NCI-H69 (cell line): ENCODE results near the gene TRMT112.
A peak's percentile ranks its signal among the peaks of the same experiment; 100 is the strongest.
"Not testable (repeated sequence)": the region's sequence is repeated elsewhere in the genome, so short reads cannot be mapped to it uniquely, and the experiment has no call there.

Experiments used
- DNase-seq: peaks from one replicate; lab custom pipeline; 2025; lab: John Stamatoyannopoulos, UW

The TRMT112 gene

GRCh38 chr11:64312947-64313346, 4.4 kb downstream of the TRMT112 start:
- DNase-seq: no peak

- not testable (repeated sequence) for DNase-seq
Observed at GRCh38 chr11:64307795-64308194, 9.6 kb downstream of the TRMT112 start.

- DNase-seq: peak; percentile 34
Observed at GRCh38 chr11:64306876-64307622, 10.3 kb downstream of the TRMT112 start.

- DNase-seq: no peak
Observed at GRCh38 chr11:64306563-64306875, 10.8 kb downstream of the TRMT112 start.

- peak; percentile 86 for DNase-seq
Observed at GRCh38 chr11:64305691-64306562, 11.4 kb downstream of the TRMT112 start.

GRCh38 chr11:64305075-64305690, 12.2 kb downstream of the TRMT112 start, which contains the start of gene ESRRA:
Gene ESRRA (plus strand): TSS chr11:64305524. CDS start chr11:64307180, 1,656 bp downstream.
- DNase-seq: peak; percentile 100

- peak; percentile 95 for DNase-seq
Observed at GRCh38 chr11:64304316-64305072, 12.9 kb downstream of the TRMT112 start.

GRCh38 chr11:64304032-64304315, 13.4 kb downstream of the TRMT112 start:
- DNase-seq: no peak

- DNase-seq: no peak
Observed at GRCh38 chr11:64303109-64304031, 14.0 kb downstream of the TRMT112 start.

- DNase-seq: no peak
Observed at GRCh38 chr11:64299847-64300648, 17.3 kb downstream of the TRMT112 start, which contains the start of gene CATSPERZ. Gene CATSPERZ (plus strand): TSS chr11:64300358. CDS start chr11:64300411, 53 bp downstream.

- peak; percentile 60 for DNase-seq
Observed at GRCh38 chr11:64298966-64299846, 18.2 kb downstream of the TRMT112 start.

- peak; percentile 87 for DNase-seq
Observed at GRCh38 chr11:64297699-64298358, 19.5 kb downstream of the TRMT112 start.

- DNase-seq: no peak
Observed at GRCh38 chr11:64296830-64297698, 20.3 kb downstream of the TRMT112 start.

GRCh38 chr11:64296236-64296635, 21.1 kb downstream of the TRMT112 start:
- DNase-seq: no peak

- DNase-seq: no peak
Observed at GRCh38 chr11:64295760-64296159, 21.6 kb downstream of the TRMT112 start.

GRCh38 chr11:64294774-64295173, 22.6 kb downstream of the TRMT112 start:
- DNase-seq: no peak

GRCh38 chr11:64292460-64293254, 24.7 kb downstream of the TRMT112 start:
- DNase-seq: no peak
